Sigmoid colon (tissue), 7 donors: Measurements from ENCODE around the gene ARHGEF19. TPM values are rescaled to one million over a fixed set of nuclear protein-coding genes. Genes with fewer than 3 reads are reported as not detected.
"Not testable (repeated sequence)": the region's sequence is repeated elsewhere in the genome, so short reads cannot be mapped to it uniquely, and the experiment has no call there.

ENCODE experiments used
- DNase-seq: peaks from one replicate; pipeline ENCODE4 v3.0.0-alpha.2; 2019
- H3K27ac ChIP-seq, 4 donors: fragments of 200-600 bp; sonication (generic); one replicate each; pipeline ENCODE4 v1.5.1; 2016 to 2019; ENCODE audit warnings: mild to moderate bottlenecking in 1 of 4
- H3K27me3 ChIP-seq, 3 donors: fragments of 200-600 bp; sonication (generic); one replicate each; pipeline ENCODE4 v1.5.1; 2019; ENCODE audit warnings: mild to moderate bottlenecking in 1 of 3
- H3K36me3 ChIP-seq, 4 donors: fragments of 200-600 bp; sonication (generic); one replicate each; pipeline ENCODE4 v1.5.1; 2016 to 2019
- H3K4me1 ChIP-seq, 4 donors: fragments of 200-600 bp; sonication (generic); one replicate each; pipeline ENCODE4 v1.5.1; 2017 to 2019
- H3K4me3 ChIP-seq, 4 donors: fragments of 200-600 bp; sonication (generic); one replicate each; pipeline ENCODE4 v1.5.1; 2017 to 2019; ENCODE audit warnings: mild to moderate bottlenecking in 2 of 4, moderate library complexity in 1 of 4
- H3K9me3 ChIP-seq, 4 donors: fragments of 200-600 bp in 3 of 4; sonication (generic) in 3 of 4; one replicate each; pipeline versions ENCODE4 v1.5.1 to v1.6.1; 2013 to 2019
- EP300 ChIP-seq, 4 donors: sonication (generic); formaldehyde crosslinking; IDR thresholded peaks; one replicate each; pipeline ENCODE4 v1.6.1; 2017; ENCODE audit warnings: antibody characterized with exemption in 4 of 4
- POLR2A ChIP-seq, 2 donors: fragments of 450-650 bp; IDR thresholded peaks; one replicate each; pipeline ENCODE4 v1.6.1; 2016; ENCODE audit warnings: antibody characterized with exemption in 2 of 2, mild to moderate bottlenecking in 2 of 2, moderate library complexity in 2 of 2
- POLR2AphosphoS5 ChIP-seq, 4 donors: sonication (generic); formaldehyde crosslinking; IDR thresholded peaks; one replicate each; pipeline ENCODE4 v1.6.1; 2017; ENCODE audit warnings: antibody characterized with exemption in 4 of 4
- WGBS, 2 donors: extraction: QIAGEN DNeasy Blood & Tissue Kit; methylation state at CpG; one replicate each; pipeline ENCODE4 v1.1.7; 2013; 5-methylcytosine and 5-hydroxymethylcytosine counted together
- intact Hi-C: fragments of 100-400 bp; cut with DNase I; formaldehyde crosslinking; loops from one replicate; pipeline ENCODE4 v1.15.1; 2023
- polyA plus RNA-seq, 3 donors: library from polyadenylated mRNA; stranded (reverse); fragments of 200-250 nt; gene quantifications; one replicate each; pipeline ENCODE4 v1.2.3, GENCODE V29; 2013
- total RNA-seq, 4 donors: library from RNA; depleted of rRNA; stranded (reverse); fragments of >200 nt; gene quantifications; one replicate each; pipeline ENCODE4 v1.1.0, GENCODE V29; 2016
- TF ChIP-seq, protein P1 (sequence below), 4 experiments: fragments of 450-650 bp in 3 of 4; fragments of 200-600 bp in 1 of 4; IDR thresholded peaks; one replicate each; pipeline ENCODE4 v1.5.1; 2016 to 2019; ENCODE audit warnings: antibody characterized with exemption in 4 of 4, mild to moderate bottlenecking in 3 of 4, moderate library complexity in 2 of 4
- donor health status: healthy with polysubstance abuse.
- donor health status: Bipolar disorder and iron deficiency.
- donor health status: healthy.

ARHGEF19 gene
- total and polyA plus RNA-seq, 7 donors = 2.5 to 10.8 (median 4.0) TPM; not detected in 1

- H3K4me3 ChIP-seq = no peak overlapping the region
- H3K36me3 ChIP-seq = no peaks in the 10 kb centered on the region
- intact Hi-C loops = no loop called here
- WGBS, 2 donors = 44 to 80% methylated on average over 15 of the region's 15 CpGs
- H3K4me1 ChIP-seq = peaks cover 0 to 54% (median 54%) of the 10 kb centered on the region in 4 donors
- no peak for DNase-seq
- TF ChIP-seq, protein P1, sequence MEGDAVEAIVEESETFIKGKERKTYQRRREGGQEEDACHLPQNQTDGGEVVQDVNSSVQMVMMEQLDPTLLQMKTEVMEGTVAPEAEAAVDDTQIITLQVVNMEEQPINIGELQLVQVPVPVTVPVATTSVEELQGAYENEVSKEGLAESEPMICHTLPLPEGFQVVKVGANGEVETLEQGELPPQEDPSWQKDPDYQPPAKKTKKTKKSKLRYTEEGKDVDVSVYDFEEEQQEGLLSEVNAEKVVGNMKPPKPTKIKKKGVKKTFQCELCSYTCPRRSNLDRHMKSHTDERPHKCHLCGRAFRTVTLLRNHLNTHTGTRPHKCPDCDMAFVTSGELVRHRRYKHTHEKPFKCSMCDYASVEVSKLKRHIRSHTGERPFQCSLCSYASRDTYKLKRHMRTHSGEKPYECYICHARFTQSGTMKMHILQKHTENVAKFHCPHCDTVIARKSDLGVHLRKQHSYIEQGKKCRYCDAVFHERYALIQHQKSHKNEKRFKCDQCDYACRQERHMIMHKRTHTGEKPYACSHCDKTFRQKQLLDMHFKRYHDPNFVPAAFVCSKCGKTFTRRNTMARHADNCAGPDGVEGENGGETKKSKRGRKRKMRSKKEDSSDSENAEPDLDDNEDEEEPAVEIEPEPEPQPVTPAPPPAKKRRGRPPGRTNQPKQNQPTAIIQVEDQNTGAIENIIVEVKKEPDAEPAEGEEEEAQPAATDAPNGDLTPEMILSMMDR (IDR thresholded peaks at IDR 0.05) = no peak
- no peak for TF ChIP-seq POLR2AphosphoS5 (IDR thresholded peaks at IDR 0.05)
- TF ChIP-seq EP300 (IDR thresholded peaks at IDR 0.05) = no peak
- no peak for TF ChIP-seq POLR2A (IDR thresholded peaks at IDR 0.05)
- H3K27me3 ChIP-seq = no peaks in the 10 kb centered on the region
- H3K9me3 ChIP-seq = no peaks in the 10 kb centered on the region
- no peak overlapping the region for H3K27ac ChIP-seq
These were observed 40.1 kb downstream of the ARHGEF19 start for GRCh38 chr1:16172218-16172830.

DNA sequence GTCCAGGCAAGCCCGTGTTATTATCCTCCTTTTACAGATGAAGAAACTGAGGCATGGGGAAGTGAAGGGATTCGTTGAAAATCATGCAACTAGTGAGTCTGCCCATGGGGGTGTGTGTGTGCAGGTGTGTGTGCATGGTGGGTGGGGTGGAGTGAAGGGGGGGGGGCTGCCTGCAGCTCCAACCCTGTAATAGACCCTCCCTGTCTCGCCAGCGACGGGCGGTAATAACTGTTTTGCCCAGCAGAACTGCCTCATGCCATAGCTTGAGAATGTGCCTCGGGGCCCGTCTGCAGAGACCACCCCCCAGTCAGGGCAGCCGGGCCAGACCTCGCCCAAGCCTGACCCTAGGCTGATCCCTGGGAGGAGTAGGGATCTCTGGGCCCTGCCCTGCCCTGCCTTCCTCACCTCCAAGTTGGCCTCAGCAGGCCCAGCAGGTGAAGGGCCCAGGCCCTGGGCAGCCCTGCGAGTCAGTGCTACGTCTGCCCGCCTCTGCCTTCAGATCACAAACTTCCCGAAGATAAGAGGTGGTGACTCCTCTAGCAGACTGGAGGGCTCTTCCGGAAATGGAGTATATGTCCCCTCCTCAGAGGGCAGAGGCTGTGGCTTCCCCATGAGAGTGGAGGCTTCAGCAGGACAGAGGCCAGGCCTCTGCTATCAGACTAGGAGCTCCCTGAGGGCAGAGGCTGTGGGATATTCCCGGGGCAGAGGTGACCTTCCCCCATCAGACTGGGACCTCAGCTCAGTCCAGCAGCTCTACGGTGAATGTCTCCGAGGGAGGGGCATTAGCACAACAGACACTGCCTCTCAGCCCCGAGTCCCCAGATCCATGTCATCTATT, 40.9 kb downstream of the ARHGEF19 start:
- TF ChIP-seq EP300 (IDR thresholded peaks at IDR 0.05) (no peak), POLR2A (IDR thresholded peaks at IDR 0.05) (no peak), POLR2AphosphoS5 (IDR thresholded peaks at IDR 0.05) (no peak)
- TF ChIP-seq, protein P1 (IDR thresholded peaks at IDR 0.05) = no peak
- DNase-seq = no peak
- H3K9me3 ChIP-seq = no peaks in the 10 kb centered on the region
- H3K4me3 ChIP-seq = no peak overlapping the region
- no peaks in the 10 kb centered on the region for H3K36me3 ChIP-seq
- no peak overlapping the region for H3K27ac ChIP-seq
- intact Hi-C loops = no loop called here
- peaks cover 0 to 49% (median 48%) of the 10 kb centered on the region in 4 donors for H3K4me1 ChIP-seq
- H3K27me3 ChIP-seq = no peaks in the 10 kb centered on the region
- 49 to 82% methylated on average over 19 of the region's 19 CpGs for WGBS, 2 donors

GRCh38 chr1:16170283-16170673, 42.2 kb downstream of the ARHGEF19 start:
- Histone ChIP-seq H3K27ac (no peak overlapping the region), H3K36me3 (no peaks in the 10 kb centered on the region), H3K4me3 (no peak overlapping the region), H3K4me1 (peaks cover 0 to 37% (median 36%) of the 10 kb centered on the region in 4 donors), H3K27me3 (no peaks in the 10 kb centered on the region), H3K9me3 (no peaks in the 10 kb centered on the region)
- intact Hi-C loops = no loop called here
- WGBS, 2 donors = 94 to 96% methylated on average over 3 of the region's 3 CpGs
- TF ChIP-seq, protein P1 (IDR thresholded peaks at IDR 0.05) = no peak
- no peak for TF ChIP-seq POLR2A (IDR thresholded peaks at IDR 0.05)
- TF ChIP-seq EP300 (IDR thresholded peaks at IDR 0.05) = no peak
- TF ChIP-seq POLR2AphosphoS5 (IDR thresholded peaks at IDR 0.05) = no peak
- no peak for DNase-seq

- H3K4me1 ChIP-seq = peaks cover 0 to 30% (median 28%) of the 10 kb centered on the region in 4 donors
- no peaks in the 10 kb centered on the region for H3K9me3 ChIP-seq
- H3K27ac ChIP-seq = no peak overlapping the region
- H3K4me3 ChIP-seq = no peak overlapping the region
- DNase-seq = no peak
- H3K27me3 ChIP-seq = no peaks in the 10 kb centered on the region
- intact Hi-C loops = no loop called here
- no peaks in the 10 kb centered on the region for H3K36me3 ChIP-seq
- WGBS, 2 donors = 49 to 56% methylated on average over 13 of the region's 13 CpGs
- TF ChIP-seq, protein P1 (IDR thresholded peaks at IDR 0.05) = no peak
- TF ChIP-seq EP300 (IDR thresholded peaks at IDR 0.05) (no peak), POLR2A (IDR thresholded peaks at IDR 0.05) (no peak), POLR2AphosphoS5 (IDR thresholded peaks at IDR 0.05) (no peak)
These were observed 43.7 kb downstream of the ARHGEF19 start for GRCh38 chr1:16168622-16169360.

- WGBS, 2 donors = 40 to 55% methylated on average over 10 of the region's 10 CpGs
- H3K9me3 ChIP-seq, H3K36me3 ChIP-seq, DNase-seq, intact Hi-C loops, H3K27me3 ChIP-seq: not testable (repeated sequence)
- H3K4me1 ChIP-seq = peaks cover 0 to 23% (median 21%) of the 10 kb centered on the region in 4 donors
- peak overlapping the region in 1 of 4 donors; percentile 35 for H3K27ac ChIP-seq
- peak overlapping the region; percentile 29 to 54 (median 48) for H3K4me3 ChIP-seq
These were observed 44.3 kb downstream of the ARHGEF19 start for GRCh38 chr1:16168144-16168495.
